Esophagus squamous epithelium (tissue), 4 donors: ENCODE data around the gene PHF21B.

Experiments used
- POLR2A ChIP-seq, 4 donors: fragments of 450-650 bp; IDR thresholded peaks; one replicate each; pipeline ENCODE4 v1.6.1; 2017; ENCODE audit warnings: antibody characterized with exemption in 4 of 4, mild to moderate bottlenecking in 4 of 4, moderate library complexity in 3 of 4
- TF ChIP-seq, protein P1 (sequence below), 6 experiments: fragments of 450-650 bp in 4 of 6; fragments of 200-600 bp in 2 of 6; sonication (generic) in 2 of 6; IDR thresholded peaks; one replicate each; pipeline ENCODE4 v1.5.1; 2016 to 2019; ENCODE audit warnings: antibody characterized with exemption in 6 of 6, mild to moderate bottlenecking in 4 of 6, moderate library complexity in 4 of 6

DNA sequence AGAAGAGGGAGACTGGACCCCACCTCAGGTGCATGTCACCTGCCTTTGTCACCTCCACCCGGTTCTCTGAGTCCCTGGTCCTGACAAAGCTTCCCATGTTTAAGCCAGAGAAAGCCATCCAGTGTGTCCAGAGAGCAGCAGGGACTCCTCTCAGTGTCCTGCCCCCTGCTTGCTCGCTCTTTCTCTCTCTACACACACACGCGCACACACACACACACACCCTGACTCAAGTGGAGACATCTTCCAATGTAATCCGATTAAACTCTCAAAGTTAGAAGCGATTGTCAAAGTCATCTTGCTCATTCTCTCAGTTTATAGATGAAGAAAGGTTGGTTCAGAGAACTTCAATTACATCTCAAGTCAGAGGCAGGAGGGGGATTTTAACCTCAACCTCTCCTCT lies 19.7 kb upstream of the PHF21B start:
- no peak for TF ChIP-seq POLR2A (IDR thresholded peaks at IDR 0.05)
- TF ChIP-seq, protein P1, sequence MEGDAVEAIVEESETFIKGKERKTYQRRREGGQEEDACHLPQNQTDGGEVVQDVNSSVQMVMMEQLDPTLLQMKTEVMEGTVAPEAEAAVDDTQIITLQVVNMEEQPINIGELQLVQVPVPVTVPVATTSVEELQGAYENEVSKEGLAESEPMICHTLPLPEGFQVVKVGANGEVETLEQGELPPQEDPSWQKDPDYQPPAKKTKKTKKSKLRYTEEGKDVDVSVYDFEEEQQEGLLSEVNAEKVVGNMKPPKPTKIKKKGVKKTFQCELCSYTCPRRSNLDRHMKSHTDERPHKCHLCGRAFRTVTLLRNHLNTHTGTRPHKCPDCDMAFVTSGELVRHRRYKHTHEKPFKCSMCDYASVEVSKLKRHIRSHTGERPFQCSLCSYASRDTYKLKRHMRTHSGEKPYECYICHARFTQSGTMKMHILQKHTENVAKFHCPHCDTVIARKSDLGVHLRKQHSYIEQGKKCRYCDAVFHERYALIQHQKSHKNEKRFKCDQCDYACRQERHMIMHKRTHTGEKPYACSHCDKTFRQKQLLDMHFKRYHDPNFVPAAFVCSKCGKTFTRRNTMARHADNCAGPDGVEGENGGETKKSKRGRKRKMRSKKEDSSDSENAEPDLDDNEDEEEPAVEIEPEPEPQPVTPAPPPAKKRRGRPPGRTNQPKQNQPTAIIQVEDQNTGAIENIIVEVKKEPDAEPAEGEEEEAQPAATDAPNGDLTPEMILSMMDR (IDR thresholded peaks at IDR 0.05): no peak
